Smooth muscle cell (in vitro differentiated cells): ENCODE results near the gene CHCHD10. TPM values are rescaled to one million over a fixed set of nuclear protein-coding genes. Genes with fewer than 3 reads are reported as not detected.

Experiments
- DNase-seq: peaks from one replicate; lab custom pipeline; 2025; ENCODE audit not compliant: unreplicated experiment; lab: John Stamatoyannopoulos, UW
- H2AFZ ChIP-seq: fragments of 200-600 bp; sonication (generic); 2 replicates; pipeline ENCODE4 v1.6.0; 2016; ENCODE audit warnings: antibody characterized with exemption, low read depth, mild to moderate bottlenecking
- H3F3A ChIP-seq: fragments of 200-600 bp; sonication (generic); 2 replicates; pipeline ENCODE4 v1.6.0; 2017; ENCODE audit warnings: antibody characterized with exemption, low read depth
- H3K27ac ChIP-seq: fragments of 200-600 bp; sonication (generic); 2 replicates; pipeline ENCODE4 v1.5.1; 2016; ENCODE audit warnings: low read depth, mild to moderate bottlenecking
- H3K27me3 ChIP-seq: fragments of 200-600 bp; sonication (generic); 2 replicates; pipeline ENCODE4 v1.6.1; 2016; ENCODE audit warnings: low read depth, mild to moderate bottlenecking
- H3K36me3 ChIP-seq: fragments of 200-600 bp; sonication (generic); 2 replicates; pipeline ENCODE4 v1.5.1; 2016; ENCODE audit warnings: low read depth
- H3K4me1 ChIP-seq: fragments of 200-600 bp; sonication (generic); 2 replicates; pipeline ENCODE4 v1.5.1; 2016; ENCODE audit warnings: low read depth
- H3K4me2 ChIP-seq: fragments of 200-600 bp; sonication (generic); 2 replicates; pipeline ENCODE4 v1.6.0; 2016; ENCODE audit warnings: mild to moderate bottlenecking
- H3K4me3 ChIP-seq: fragments of 200-600 bp; sonication (generic); 2 replicates; pipeline ENCODE4 v1.5.1; 2016; ENCODE audit warnings: mild to moderate bottlenecking
- H3K79me2 ChIP-seq: fragments of 200-600 bp; sonication (generic); 2 replicates; pipeline ENCODE4 v1.6.0; 2016; ENCODE audit warnings: low read depth, mild to moderate bottlenecking
- H3K9ac ChIP-seq: fragments of 200-600 bp; sonication (generic); 2 replicates; pipeline ENCODE4 v1.6.0; 2016; ENCODE audit warnings: low read depth
- H3K9me3 ChIP-seq: fragments of 200-600 bp; sonication (generic); replicated peaks from 2 replicates; pipeline ENCODE4 v1.5.1; 2016; ENCODE audit warnings: low read depth
- H4K20me1 ChIP-seq: fragments of 200-600 bp; sonication (generic); 2 replicates; pipeline ENCODE4 v1.6.0; 2016; ENCODE audit warnings: low read depth
- CTCF ChIP-seq: fragments of 200-600 bp; sonication (generic); IDR thresholded peaks from 2 replicates; pipeline ENCODE4 v1.5.1; 2017; ENCODE audit warnings: borderline replicate concordance, mild to moderate bottlenecking, antibody characterized with exemption; ENCODE audit not compliant: insufficient read depth, poor library complexity, severe bottlenecking
- WGBS: methylation state at CpG from one replicate; pipeline ENCODE4 v1.1.7; 2016; ENCODE audit warnings: low lambda C conversion rate; 5-methylcytosine and 5-hydroxymethylcytosine counted together
- polyA plus RNA-seq: library from polyadenylated mRNA; unstranded; fragments of >200 nt; fragmentation: Nextera tagmentation; extraction: Ambion mirVana; gene quantifications from 2 replicates; pipeline ENCODE4 v1.2.1, GENCODE V29; 2016
- total RNA-seq: library from RNA; depleted of rRNA; stranded (reverse); fragments of >200 nt; gene quantifications from 2 replicates; pipeline ENCODE4 v1.2.3, GENCODE V29; 2014

The CHCHD10 gene
- total and polyA plus RNA-seq, 2 experiments from 2014 or later = 4.9 to 57.6 TPM

GRCh38 chr22:23773483-23774113, 5.8 kb upstream of the CHCHD10 start:
- H3K36me3 ChIP-seq = no peaks in the 10 kb centered on the region
- no peaks in the 10 kb centered on the region for H4K20me1 ChIP-seq
- H3F3A ChIP-seq = no peaks in the 10 kb centered on the region
- H3K9ac ChIP-seq = no peak overlapping the region
- no peak overlapping the region for H2AFZ ChIP-seq
- TF ChIP-seq CTCF = no peak
- WGBS = 56% methylated on average over 7 of the region's 7 CpGs
- no peaks in the 10 kb centered on the region for H3K79me2 ChIP-seq
- no peaks in the 10 kb centered on the region for H3K27me3 ChIP-seq
- H3K4me1 ChIP-seq = peaks cover 8% of the 10 kb centered on the region
- peak overlapping the region; percentile 60 for H3K4me3 ChIP-seq
- H3K27ac ChIP-seq = no peak overlapping the region
- peak overlapping the region; percentile 90 for H3K4me2 ChIP-seq
- no peaks in the 10 kb centered on the region for H3K9me3 ChIP-seq
- no peak for DNase-seq

GRCh38 chr22:23772649-23773473, 5.1 kb upstream of the CHCHD10 start, which contains the start of gene MMP11:
MMP11 (plus strand) TSS chr22:23772849; CDS start chr22:23772871, 22 bp downstream.
- Histone ChIP-seq H4K20me1 (no peaks in the 10 kb centered on the region), H3K4me2 (peak within 1 kb of the TSS; percentile 90), H3K79me2 (no peaks in the 10 kb centered on the region), H3K36me3 (no peaks in the 10 kb centered on the region), H3K27me3 (no peaks in the 10 kb centered on the region), H3K9ac (peak within 1 kb of the TSS; percentile 40), H3K4me3 (peak within 1 kb of the TSS; percentile 60), H3K4me1 (peaks cover 8% of the 10 kb centered on the region), H3F3A (no peaks in the 10 kb centered on the region), H3K27ac (no peak within 1 kb of the TSS), H3K9me3 (no peaks in the 10 kb centered on the region), H2AFZ (peak within 1 kb of the TSS; percentile 72)
- no peak for TF ChIP-seq CTCF
- WGBS = 3% methylated on average over 58 of the region's 79 CpGs
- DNase-seq = no peak

GRCh38 chr22:23772315-23772648, 4.5 kb upstream of the CHCHD10 start:
- 20% methylated on average over 6 of the region's 6 CpGs for WGBS
- Histone ChIP-seq H3K79me2 (no peaks in the 10 kb centered on the region), H3K4me3 (peak overlapping the region; percentile 60), H4K20me1 (no peaks in the 10 kb centered on the region), H3K27ac (no peak overlapping the region), H3K27me3 (no peaks in the 10 kb centered on the region), H3K36me3 (no peaks in the 10 kb centered on the region), H3K9ac (peak overlapping the region; percentile 40), H3F3A (no peaks in the 10 kb centered on the region), H2AFZ (peak overlapping the region; percentile 71), H3K4me1 (peaks cover 8% of the 10 kb centered on the region), H3K4me2 (peak overlapping the region; percentile 90), H3K9me3 (no peaks in the 10 kb centered on the region)
- TF ChIP-seq CTCF = no peak
- no peak for DNase-seq
